ENCODE data around the gene SHOC2. TPM values are rescaled to one million over a fixed set of nuclear protein-coding genes. Genes with fewer than 3 reads are reported as not detected.

SHOC2 gene
- total and polyA plus RNA-seq, 2 of the 4 experiments (the other 2 are of a cell fraction): 13.4 to 47.5 TPM

DNA sequence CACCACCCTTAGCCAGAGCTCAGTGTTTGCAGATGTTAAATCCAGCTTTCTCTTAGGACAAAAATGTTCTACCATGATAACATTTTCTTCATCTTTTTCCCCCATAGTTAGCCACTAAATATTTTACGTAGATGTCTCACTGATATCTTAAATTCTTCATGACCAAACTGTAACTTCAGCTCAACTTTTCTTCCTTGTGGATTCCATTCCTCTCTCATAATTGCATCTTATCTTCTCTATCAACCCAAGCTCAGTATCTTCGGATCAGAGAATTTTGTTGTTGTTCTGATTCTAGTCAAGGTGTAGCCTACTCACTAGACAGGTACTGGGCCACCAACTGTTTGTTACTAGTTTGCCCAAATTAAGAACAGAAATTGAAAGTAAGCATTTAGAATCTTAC lies 60.2 kb downstream of the SHOC2 start:
- no peak overlapping the region for H2AFZ ChIP-seq (replicated peaks; ENCODE audit: low read length, poor library complexity)
- 83% methylated on average over 1 of the region's 2 CpGs; no CpG with 5 or more reads in 1 of the 2 experiments for WGBS, 2 experiments (ENCODE audit: extremely low coverage in 2 of 2, insufficient read length in 1 of 2)
- H3K9me1 ChIP-seq (ENCODE audit: insufficient read depth, low read length): no peaks in the 10 kb centered on the region
- no peak overlapping the region for H2BK120ac ChIP-seq (ENCODE audit: low read depth, low read length)
- no peak overlapping the region for H3K27ac ChIP-seq (ENCODE audit: insufficient read depth, low read length)
- BruUV-seq (replicated peaks): no TSS peak
- H2BK20ac ChIP-seq (ENCODE audit: low read depth, low read length): no peak overlapping the region
- H4K8ac ChIP-seq (ENCODE audit: low read depth in 2 of 2, low read length in 2 of 2): no peak overlapping the region
- H3K14ac ChIP-seq (replicated peaks; ENCODE audit: low read depth, low read length): no peak overlapping the region
- DNase-seq: no peak
- dilution Hi-C loops (cut with HindIII; ENCODE audit: low sequenced_read_pairs, unreplicated experiment): no loop called here
- no peak overlapping the region for H2AK9ac ChIP-seq (replicated peaks; ENCODE audit: low read depth, low read length, poor library complexity)
- peaks cover 8% of the 10 kb centered on the region; the same call in 1 of the 2 replicates for H3K4me1 ChIP-seq (ENCODE audit: control insufficient read depth, insufficient read depth, low read length)
- intact Hi-C loops (cut with micrococcal nuclease): no loop called here
- ChIA-PET POLR2A (ENCODE audit: unreplicated experiment) (no interaction called here), CTCF (no interaction called here)
- H4K20me1 ChIP-seq (ENCODE audit: insufficient read depth, low read length): peaks cover 44% of the 10 kb centered on the region; the same call in 1 of the 2 replicates
- ATAC-seq (ENCODE audit: low read depth): no peak
- H3K9ac ChIP-seq (ENCODE audit: low read depth, low read length): no peak overlapping the region
- H3K18ac ChIP-seq (ENCODE audit: low read depth, low read length): no peak overlapping the region
- no peak overlapping the region for H3K4me2 ChIP-seq (ENCODE audit: low read depth, low read length)
- H4K91ac ChIP-seq (ENCODE audit: insufficient read depth, low read depth, low read length): no peak overlapping the region
- H2BK5ac ChIP-seq (ENCODE audit: low read depth, low read length, poor library complexity, severe bottlenecking): no peak overlapping the region
- H3K79me1 ChIP-seq (ENCODE audit: low read depth in 1 of 2, low read length in 2 of 2): peaks cover 24 to 54% of the 10 kb centered on the region in 2 experiments
- no peak overlapping the region for H3K23ac ChIP-seq (ENCODE audit: low read depth, low read length)
- no peak overlapping the region for H2BK15ac ChIP-seq (ENCODE audit: low read depth, low read length)
- in situ Hi-C loops (cut with MboI; ENCODE audit: low sequenced_read_pairs): no loop called here
- H4K5ac ChIP-seq (ENCODE audit: low read depth, low read length): no peak overlapping the region
- no peak overlapping the region for H3K4ac ChIP-seq (ENCODE audit: low read depth, low read length)
- H3K4me3 ChIP-seq (ENCODE audit: insufficient read depth, low read depth, low read length): no peak overlapping the region
- H2AK5ac ChIP-seq (ENCODE audit: low read depth, low read length): no peak overlapping the region
- H3K27me3 ChIP-seq (ENCODE audit: control insufficient read depth, insufficient read depth, low read length): no peaks in the 10 kb centered on the region
- H3K36me3 ChIP-seq (ENCODE audit: control insufficient read depth, insufficient read depth, low read length): no peaks in the 10 kb centered on the region
- H3K9me3 ChIP-seq (ENCODE audit: control insufficient read depth, insufficient read depth, low read length): no peaks in the 10 kb centered on the region
- no peak overlapping the region for H3K56ac ChIP-seq (ENCODE audit: extremely low read depth, insufficient read depth, low read length)
- TF ChIP-seq, protein P1, sequence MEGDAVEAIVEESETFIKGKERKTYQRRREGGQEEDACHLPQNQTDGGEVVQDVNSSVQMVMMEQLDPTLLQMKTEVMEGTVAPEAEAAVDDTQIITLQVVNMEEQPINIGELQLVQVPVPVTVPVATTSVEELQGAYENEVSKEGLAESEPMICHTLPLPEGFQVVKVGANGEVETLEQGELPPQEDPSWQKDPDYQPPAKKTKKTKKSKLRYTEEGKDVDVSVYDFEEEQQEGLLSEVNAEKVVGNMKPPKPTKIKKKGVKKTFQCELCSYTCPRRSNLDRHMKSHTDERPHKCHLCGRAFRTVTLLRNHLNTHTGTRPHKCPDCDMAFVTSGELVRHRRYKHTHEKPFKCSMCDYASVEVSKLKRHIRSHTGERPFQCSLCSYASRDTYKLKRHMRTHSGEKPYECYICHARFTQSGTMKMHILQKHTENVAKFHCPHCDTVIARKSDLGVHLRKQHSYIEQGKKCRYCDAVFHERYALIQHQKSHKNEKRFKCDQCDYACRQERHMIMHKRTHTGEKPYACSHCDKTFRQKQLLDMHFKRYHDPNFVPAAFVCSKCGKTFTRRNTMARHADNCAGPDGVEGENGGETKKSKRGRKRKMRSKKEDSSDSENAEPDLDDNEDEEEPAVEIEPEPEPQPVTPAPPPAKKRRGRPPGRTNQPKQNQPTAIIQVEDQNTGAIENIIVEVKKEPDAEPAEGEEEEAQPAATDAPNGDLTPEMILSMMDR (conservative IDR thresholded peaks at IDR 0.05; ENCODE audit: low read depth, low read length): no peak
- TF ChIP-seq MAFK (IDR thresholded peaks at IDR 0.05; ENCODE audit: low read depth, low read length): no peak
- no peak for TF ChIP-seq SMC3 (IDR thresholded peaks at IDR 0.05; ENCODE audit: low read depth, low read length)
- TF ChIP-seq, protein P2, sequence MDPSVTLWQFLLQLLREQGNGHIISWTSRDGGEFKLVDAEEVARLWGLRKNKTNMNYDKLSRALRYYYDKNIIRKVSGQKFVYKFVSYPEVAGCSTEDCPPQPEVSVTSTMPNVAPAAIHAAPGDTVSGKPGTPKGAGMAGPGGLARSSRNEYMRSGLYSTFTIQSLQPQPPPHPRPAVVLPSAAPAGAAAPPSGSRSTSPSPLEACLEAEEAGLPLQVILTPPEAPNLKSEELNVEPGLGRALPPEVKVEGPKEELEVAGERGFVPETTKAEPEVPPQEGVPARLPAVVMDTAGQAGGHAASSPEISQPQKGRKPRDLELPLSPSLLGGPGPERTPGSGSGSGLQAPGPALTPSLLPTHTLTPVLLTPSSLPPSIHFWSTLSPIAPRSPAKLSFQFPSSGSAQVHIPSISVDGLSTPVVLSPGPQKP (IDR thresholded peaks at IDR 0.05; ENCODE audit: borderline replicate concordance, low read depth, low read length): no peak
- TF ChIP-seq RAD21 (IDR thresholded peaks at IDR 0.05; ENCODE audit: low read length): no peak
- TF ChIP-seq NFE2L2 (IDR thresholded peaks at IDR 0.05; ENCODE audit: low read depth, low read length): no peak
- TF ChIP-seq POLR2A (IDR thresholded peaks at IDR 0.05; ENCODE audit: low read depth, low read length): no peak
- TF ChIP-seq MXI1 (IDR thresholded peaks at IDR 0.05; ENCODE audit: borderline replicate concordance, low read depth, low read length): no peak
- TF ChIP-seq CHD1 (IDR thresholded peaks at IDR 0.05; ENCODE audit: low read depth, low read length): no peak
- no peak for TF ChIP-seq FOS (IDR thresholded peaks at IDR 0.05; ENCODE audit: low read depth, low read length)
- no peak for TF ChIP-seq MAZ (IDR thresholded peaks at IDR 0.05; ENCODE audit: borderline replicate concordance, low read depth, low read length)
- no peak for TF ChIP-seq BHLHE40 (IDR thresholded peaks at IDR 0.05; ENCODE audit: low read depth, low read length)
- TF ChIP-seq, protein P3, sequence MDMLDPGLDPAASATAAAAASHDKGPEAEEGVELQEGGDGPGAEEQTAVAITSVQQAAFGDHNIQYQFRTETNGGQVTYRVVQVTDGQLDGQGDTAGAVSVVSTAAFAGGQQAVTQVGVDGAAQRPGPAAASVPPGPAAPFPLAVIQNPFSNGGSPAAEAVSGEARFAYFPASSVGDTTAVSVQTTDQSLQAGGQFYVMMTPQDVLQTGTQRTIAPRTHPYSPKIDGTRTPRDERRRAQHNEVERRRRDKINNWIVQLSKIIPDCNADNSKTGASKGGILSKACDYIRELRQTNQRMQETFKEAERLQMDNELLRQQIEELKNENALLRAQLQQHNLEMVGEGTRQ (IDR thresholded peaks at IDR 0.05; ENCODE audit: low read depth, low read length): no peak
- TF ChIP-seq RCOR1 (IDR thresholded peaks at IDR 0.05; ENCODE audit: insufficient replicate concordance, low read length): no peak
- no peak for TF ChIP-seq CEBPB (IDR thresholded peaks at IDR 0.05; ENCODE audit: low read depth, low read length)
- no peak for TF ChIP-seq RFX5 (IDR thresholded peaks at IDR 0.05; ENCODE audit: low read depth, low read length)

Data from IMR-90 (cell line).